Upper lobe of left lung (tissue), 6 donors: ENCODE data around the gene CSNK1D. TPM values are rescaled to one million over a fixed set of nuclear protein-coding genes. Genes with fewer than 3 reads are reported as not detected.
A peak's percentile ranks its signal among the peaks of the same experiment; 100 is the strongest.

Source experiments
- ATAC-seq, 2 donors: fragments of 200-7000 bp; cut with Tn5 transposase; one replicate each; pipeline ENCODE4 v1.9.1; 2022; ENCODE audit warnings: mild to moderate bottlenecking in 2 of 2, moderate library complexity in 2 of 2; ENCODE audit not compliant: low FRiP score in 2 of 2
- DNase-seq, 2 donors: peaks; one replicate each; pipeline ENCODE4 v3.0.0-alpha.2; 2019 to 2020
- H3K27ac ChIP-seq, 4 donors: fragments of 200-600 bp; sonication (generic); one replicate each; pipeline ENCODE4 v1.5.1; 2016 to 2019
- H3K27me3 ChIP-seq, 4 donors: fragments of 200-600 bp; sonication (generic); one replicate each; pipeline ENCODE4 v1.5.1; 2017 to 2019
- H3K36me3 ChIP-seq, 4 donors: fragments of 200-600 bp; sonication (generic); one replicate each; pipeline ENCODE4 v1.5.1; 2016 to 2019
- H3K4me1 ChIP-seq, 4 donors: fragments of 200-600 bp; sonication (generic); one replicate each; pipeline ENCODE4 v1.5.1; 2018 to 2019
- H3K4me3 ChIP-seq, 4 donors: fragments of 200-600 bp; sonication (generic); one replicate each; pipeline ENCODE4 v1.5.1; 2017 to 2019; ENCODE audit warnings: mild to moderate bottlenecking in 2 of 4, moderate library complexity in 1 of 4
- H3K9me3 ChIP-seq, 4 donors: fragments of 200-600 bp; sonication (generic); one replicate each; pipeline ENCODE4 v1.5.1; 2018 to 2019
- EP300 ChIP-seq, 4 donors: sonication (generic); formaldehyde crosslinking; IDR thresholded peaks; one replicate each; pipeline ENCODE4 v1.5.1; 2017; ENCODE audit warnings: antibody characterized with exemption in 4 of 4, control low read depth in 2 of 4
- POLR2A ChIP-seq, 4 donors: fragments of 450-650 bp; IDR thresholded peaks; one replicate each; pipeline ENCODE4 v1.5.1; 2016 to 2017; ENCODE audit warnings: antibody characterized with exemption in 4 of 4, mild to moderate bottlenecking in 2 of 4
- POLR2AphosphoS5 ChIP-seq, 2 donors: sonication (generic); formaldehyde crosslinking; IDR thresholded peaks; one replicate each; pipeline ENCODE4 v1.5.1; 2017; ENCODE audit warnings: antibody characterized with exemption in 2 of 2
- WGBS, 2 donors: methylation state at CpG; one replicate each; pipeline ENCODE4 v1.1.5; 2017 to 2018; 5-methylcytosine and 5-hydroxymethylcytosine counted together
- total RNA-seq, 6 donors: library from RNA; depleted of rRNA in 4 of 6; stranded (reverse); fragments of >200 nt in 4 of 6; gene quantifications; one replicate each; pipeline versions ENCODE4 v1.1.0 to v1.2.1, GENCODE V29; 2016 to 2021
- TF ChIP-seq, protein P1 (sequence below), 6 experiments: fragments of 450-650 bp in 4 of 6; fragments of 200-600 bp in 2 of 6; sonication (generic) in 2 of 6; IDR thresholded peaks; one replicate each; pipeline ENCODE4 v1.5.1; 2016 to 2019; ENCODE audit warnings: antibody characterized with exemption in 6 of 6
- donor health status: DM: no; HTN: no; CAD: no; lungs with moderate emphysema.
- donor health status: DM: no; HTN: yes; CAD: no; lungs with severe emphysema.

CSNK1D gene
- total RNA-seq, 6 donors from 2014 or later: 80.6 to 228 (median 152) TPM

DNA sequence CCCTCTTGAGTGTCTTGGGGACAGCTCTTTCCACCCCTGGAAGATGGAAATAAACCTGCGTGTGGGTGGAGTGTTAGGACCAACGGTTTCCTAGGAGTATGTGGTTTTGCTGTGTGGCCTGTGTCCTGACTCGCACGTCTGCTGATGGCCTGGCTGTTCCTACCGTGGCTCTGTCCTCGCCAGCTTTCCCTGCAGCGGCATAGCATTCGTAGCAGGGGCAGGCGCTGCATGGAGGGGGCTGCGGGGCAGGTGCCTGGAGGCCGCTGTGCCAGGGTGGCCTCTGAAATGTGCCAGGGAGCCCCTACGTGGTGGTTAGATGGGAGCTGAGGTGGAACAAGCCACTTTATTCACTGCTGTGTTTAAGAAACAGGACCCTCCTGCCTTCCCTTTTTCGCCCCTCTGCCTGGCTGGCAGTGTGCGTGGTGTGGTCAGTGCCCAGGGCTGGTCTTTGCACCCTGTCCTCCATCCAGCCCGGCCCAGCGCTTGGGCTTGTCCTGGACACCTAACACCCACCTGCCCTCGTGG lies 34.0 kb downstream of the CSNK1D start:
- Histone ChIP-seq H3K27ac (peak overlapping the region; percentile 71 to 87 (median 82)), H3K4me1 (peaks cover 74 to 95% (median 88%) of the 10 kb centered on the region in 4 donors), H3K36me3 (peaks cover 13 to 63% (median 34%) of the 10 kb centered on the region in 4 donors), H3K4me3 (peak overlapping the region in 1 of 4 donors; percentile 11), H3K9me3 (no peaks in the 10 kb centered on the region), H3K27me3 (no peaks in the 10 kb centered on the region)
- ATAC-seq (no peak), DNase-seq (peak in 1 of 2 donors; percentile 55)
- TF ChIP-seq EP300 (IDR thresholded peaks at IDR 0.05) (no peak), POLR2AphosphoS5 (IDR thresholded peaks at IDR 0.05) (no peak), POLR2A (IDR thresholded peaks at IDR 0.05) (no peak)
- TF ChIP-seq, protein P1, sequence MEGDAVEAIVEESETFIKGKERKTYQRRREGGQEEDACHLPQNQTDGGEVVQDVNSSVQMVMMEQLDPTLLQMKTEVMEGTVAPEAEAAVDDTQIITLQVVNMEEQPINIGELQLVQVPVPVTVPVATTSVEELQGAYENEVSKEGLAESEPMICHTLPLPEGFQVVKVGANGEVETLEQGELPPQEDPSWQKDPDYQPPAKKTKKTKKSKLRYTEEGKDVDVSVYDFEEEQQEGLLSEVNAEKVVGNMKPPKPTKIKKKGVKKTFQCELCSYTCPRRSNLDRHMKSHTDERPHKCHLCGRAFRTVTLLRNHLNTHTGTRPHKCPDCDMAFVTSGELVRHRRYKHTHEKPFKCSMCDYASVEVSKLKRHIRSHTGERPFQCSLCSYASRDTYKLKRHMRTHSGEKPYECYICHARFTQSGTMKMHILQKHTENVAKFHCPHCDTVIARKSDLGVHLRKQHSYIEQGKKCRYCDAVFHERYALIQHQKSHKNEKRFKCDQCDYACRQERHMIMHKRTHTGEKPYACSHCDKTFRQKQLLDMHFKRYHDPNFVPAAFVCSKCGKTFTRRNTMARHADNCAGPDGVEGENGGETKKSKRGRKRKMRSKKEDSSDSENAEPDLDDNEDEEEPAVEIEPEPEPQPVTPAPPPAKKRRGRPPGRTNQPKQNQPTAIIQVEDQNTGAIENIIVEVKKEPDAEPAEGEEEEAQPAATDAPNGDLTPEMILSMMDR (IDR thresholded peaks at IDR 0.05): no peak
- 70 to 81% methylated on average over 13 to 17 of the region's 17 CpGs for WGBS, 2 donors

DNA sequence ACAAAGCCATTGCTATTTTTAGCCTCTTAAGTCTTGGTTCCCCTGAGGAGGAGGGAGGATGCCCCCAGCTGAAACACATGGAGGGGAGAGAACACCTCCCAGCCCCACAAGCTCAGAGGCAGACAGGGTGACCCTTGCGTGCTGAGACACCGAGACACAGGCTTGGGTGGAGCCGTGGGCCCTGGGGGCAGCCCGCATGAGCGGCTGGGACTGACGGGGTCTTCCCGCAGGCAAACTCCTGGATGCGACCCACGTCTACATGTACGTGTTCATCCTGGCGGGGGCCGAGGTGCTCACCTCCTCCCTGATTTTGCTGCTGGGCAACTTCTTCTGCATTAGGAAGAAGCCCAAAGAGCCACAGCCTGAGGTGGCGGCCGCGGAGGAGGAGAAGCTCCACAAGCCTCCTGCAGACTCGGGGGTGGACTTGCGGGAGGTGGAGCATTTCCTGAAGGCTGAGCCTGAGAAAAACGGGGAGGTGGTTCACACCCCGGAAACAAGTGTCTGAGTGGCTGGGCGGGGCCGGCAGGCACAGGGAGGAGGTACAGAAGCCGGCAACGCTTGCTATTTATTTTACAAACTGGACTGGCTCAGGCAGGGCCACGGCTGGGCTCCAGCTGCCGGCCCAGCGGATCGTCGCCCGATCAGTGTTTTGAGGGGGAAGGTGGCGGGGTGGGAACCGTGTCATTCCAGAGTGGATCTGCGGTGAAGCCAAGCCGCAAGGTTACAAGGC lies 34.9 kb downstream of the CSNK1D start:
- TF ChIP-seq, protein P1 (IDR thresholded peaks at IDR 0.05): no peak
- TF ChIP-seq POLR2A (IDR thresholded peaks at IDR 0.05) (peak in 2 of 4 donors; percentile 54 to 69), EP300 (IDR thresholded peaks at IDR 0.05) (no peak), POLR2AphosphoS5 (IDR thresholded peaks at IDR 0.05) (peak in 1 of 2 donors; percentile 72)
- Histone ChIP-seq H3K9me3 (no peaks in the 10 kb centered on the region), H3K27ac (peak overlapping the region; percentile 71 to 87 (median 82)), H3K4me1 (peaks cover 74 to 96% (median 89%) of the 10 kb centered on the region in 4 donors), H3K4me3 (peak overlapping the region in 2 of 4 donors; percentile 11 to 22), H3K36me3 (peaks cover 7 to 54% (median 25%) of the 10 kb centered on the region in 4 donors), H3K27me3 (no peaks in the 10 kb centered on the region)
- WGBS, 2 donors: 19 to 32% methylated on average over 19 to 32 of the region's 33 CpGs
- ATAC-seq: peak; percentile 54 to 60
- DNase-seq: peak; percentile 92 to 95

DNA sequence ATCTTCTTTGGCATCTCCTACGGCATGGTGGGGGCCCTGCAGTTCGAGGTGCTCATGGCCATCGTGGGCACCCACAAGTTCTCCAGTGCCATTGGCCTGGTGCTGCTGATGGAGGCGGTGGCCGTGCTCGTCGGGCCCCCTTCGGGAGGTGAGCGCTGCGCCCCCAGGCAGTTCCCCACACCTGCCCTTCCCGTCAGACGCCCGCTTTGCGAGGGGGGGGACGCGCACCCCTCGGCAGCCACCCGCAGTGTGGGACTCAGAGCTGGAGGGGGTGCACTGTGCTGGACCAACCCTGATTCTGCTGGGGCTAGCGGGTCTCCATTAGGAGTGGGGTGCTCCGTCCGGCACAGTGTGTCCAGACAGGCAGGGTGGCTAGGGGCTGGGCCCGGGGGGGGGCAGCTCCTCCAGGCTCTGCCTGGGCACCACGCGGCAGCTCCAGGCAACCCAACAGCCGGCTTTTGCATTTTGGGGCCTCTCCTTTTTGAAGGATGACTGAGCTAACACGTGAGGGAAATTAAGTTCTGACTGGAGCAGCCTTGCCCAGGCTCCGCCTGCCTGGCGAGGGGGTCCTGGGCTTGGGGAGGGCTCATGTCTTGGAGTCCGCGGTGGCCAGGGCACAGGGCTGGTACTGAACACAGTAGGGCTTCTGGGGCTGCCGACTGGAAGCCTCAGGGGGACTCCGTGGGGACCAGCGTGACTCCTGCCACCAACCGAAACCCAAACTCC lies 35.6 kb downstream of the CSNK1D start:
- Histone ChIP-seq H3K4me3 (peak overlapping the region in 1 of 4 donors; percentile 11), H3K4me1 (peaks cover 72 to 95% (median 87%) of the 10 kb centered on the region in 4 donors)
- WGBS, 2 donors: 79 to 94% methylated on average over 6 to 25 of the region's 34 CpGs

DNA sequence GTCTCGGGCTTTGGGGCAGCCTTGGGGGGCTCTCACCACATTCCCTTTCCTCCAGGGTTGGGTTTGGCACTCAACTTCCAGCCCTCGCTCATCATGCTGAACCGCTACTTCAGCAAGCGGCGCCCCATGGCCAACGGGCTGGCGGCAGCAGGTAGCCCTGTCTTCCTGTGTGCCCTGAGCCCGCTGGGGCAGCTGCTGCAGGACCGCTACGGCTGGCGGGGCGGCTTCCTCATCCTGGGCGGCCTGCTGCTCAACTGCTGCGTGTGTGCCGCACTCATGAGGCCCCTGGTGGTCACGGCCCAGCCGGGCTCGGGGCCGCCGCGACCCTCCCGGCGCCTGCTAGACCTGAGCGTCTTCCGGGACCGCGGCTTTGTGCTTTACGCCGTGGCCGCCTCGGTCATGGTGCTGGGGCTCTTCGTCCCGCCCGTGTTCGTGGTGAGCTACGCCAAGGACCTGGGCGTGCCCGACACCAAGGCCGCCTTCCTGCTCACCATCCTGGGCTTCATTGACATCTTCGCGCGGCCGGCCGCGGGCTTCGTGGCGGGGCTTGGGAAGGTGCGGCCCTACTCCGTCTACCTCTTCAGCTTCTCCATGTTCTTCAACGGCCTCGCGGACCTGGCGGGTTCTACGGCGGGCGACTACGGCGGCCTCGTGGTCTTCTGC lies 36.3 kb downstream of the CSNK1D start:
- DNase-seq (peak in 1 of 2 donors; percentile 88), ATAC-seq (no peak)
- peaks cover 4 to 40% (median 16%) of the 10 kb centered on the region in 4 donors for H3K36me3 ChIP-seq
- H3K4me3 ChIP-seq: no peak overlapping the region
- H3K27ac ChIP-seq: peak overlapping the region in 2 of 4 donors; percentile 46 to 86
- H3K27me3 ChIP-seq: no peaks in the 10 kb centered on the region
- H3K4me1 ChIP-seq: peaks cover 72 to 95% (median 87%) of the 10 kb centered on the region in 4 donors
- TF ChIP-seq POLR2A (IDR thresholded peaks at IDR 0.05): no peak
- TF ChIP-seq, protein P1 (IDR thresholded peaks at IDR 0.05): no peak
- no peak for TF ChIP-seq POLR2AphosphoS5 (IDR thresholded peaks at IDR 0.05)
- no peak for TF ChIP-seq EP300 (IDR thresholded peaks at IDR 0.05)
- no peaks in the 10 kb centered on the region for H3K9me3 ChIP-seq
- 90 to 94% methylated on average over 36 to 52 of the region's 59 CpGs for WGBS, 2 donors

More for the DNA sequence above, 35.6 kb downstream of the CSNK1D start:
- H3K36me3 ChIP-seq: peaks cover 4 to 47% (median 18%) of the 10 kb centered on the region in 4 donors
- H3K27me3 ChIP-seq: no peaks in the 10 kb centered on the region
- no peak for TF ChIP-seq POLR2AphosphoS5 (IDR thresholded peaks at IDR 0.05)
- no peak for TF ChIP-seq POLR2A (IDR thresholded peaks at IDR 0.05)
- TF ChIP-seq, protein P1 (IDR thresholded peaks at IDR 0.05): peak in 1 of 6 experiments; percentile 7
- ATAC-seq (no peak), DNase-seq (no peak)
- H3K9me3 ChIP-seq: no peaks in the 10 kb centered on the region
- H3K27ac ChIP-seq: peak overlapping the region in 3 of 4 donors; percentile 71 to 87 (median 86)
